DMS53 treated with DMSO at 0.1 percent for 48 hours (cell line): ENCODE results near the gene MPP3.

ENCODE experiments used
- DNase-seq: peaks from one replicate; lab custom pipeline; 2025; ENCODE audit not compliant: unreplicated experiment; lab: John Stamatoyannopoulos, UW

Gene MPP3

GRCh38 chr17:43756201-43756600 lies 76.7 kb downstream of the MPP3 start:
- DNase-seq: no peak

- DNase-seq: peak; percentile 54
Measured at GRCh38 chr17:43755389-43755875, 77.5 kb downstream of the MPP3 start.

GRCh38 chr17:43754947-43755346 lies 78.0 kb downstream of the MPP3 start:
- no peak for DNase-seq

GRCh38 chr17:43753493-43754129 lies 79.3 kb downstream of the MPP3 start:
- no peak for DNase-seq
